SK-N-MC (cell line): ENCODE data around the gene PLD1.

ENCODE experiments used
- DNase-seq: peaks from one replicate; pipeline ENCODE4 v3.0.0-alpha.2; 2011; ENCODE audit warnings: low read depth, low spot score
- H3K27ac ChIP-seq: fragments of 200-600 bp; sonication (generic); 2 replicates; pipeline ENCODE4 v1.5.1; 2016; ENCODE audit warnings: mixed run types
- H3K36me3 ChIP-seq: fragments of 200-600 bp; sonication (generic); 2 replicates; pipeline ENCODE4 v1.6.1; 2017; ENCODE audit warnings: antibody characterized with exemption, low read length, mixed read lengths; ENCODE audit not compliant: insufficient read depth
- H3K4me3 ChIP-seq: fragments of 200-600 bp; sonication (generic); 2 replicates; pipeline ENCODE4 v1.5.1; 2016
- H3K9ac ChIP-seq: fragments of 200-600 bp; sonication (generic); 2 replicates; pipeline ENCODE4 v1.8.0; 2017; ENCODE audit warnings: mixed run types, mixed read lengths; ENCODE audit not compliant: insufficient read length
- H3K9me3 ChIP-seq: fragments of 200-600 bp; sonication (generic); 2 replicates; pipeline ENCODE4 v1.6.1; 2017; ENCODE audit warnings: low read depth, mild to moderate bottlenecking, antibody characterized with exemption, low read length, moderate library complexity, mixed read lengths
- EZH2 ChIP-seq: fragments of 200-600 bp; sonication (generic); IDR thresholded peaks from one replicate; pipeline ENCODE4 v1.6.1; 2017; ENCODE audit warnings: antibody characterized with exemption
- FOXP2 ChIP-seq: optimal IDR thresholded peaks from 2 replicates; pipeline ENCODE3; 2011; ENCODE audit warnings: mild to moderate bottlenecking, moderate library complexity; ENCODE audit not compliant: insufficient read depth; ENCODE audit errors: extremely low read length, control extremely low read depth
- POLR2AphosphoS5 ChIP-seq: IDR thresholded peaks from 2 replicates; pipeline ENCODE4 v1.6.1; 2012; ENCODE audit warnings: mild to moderate bottlenecking, low read depth, low read length, borderline replicate concordance

PLD1 gene

GRCh38 chr3:171769461-171769860 lies 40.8 kb downstream of the PLD1 start:
- Histone ChIP-seq H3K9me3 (no peaks in the 10 kb centered on the region), H3K36me3 (no peaks in the 10 kb centered on the region), H3K9ac (no peak overlapping the region), H3K4me3 (peak overlapping the region; percentile 4; the same call in 1 of the 2 replicates), H3K27ac (no peak overlapping the region)
- TF ChIP-seq FOXP2 (no peak), POLR2AphosphoS5 (no peak), EZH2 (no peak)
- no peak for DNase-seq

DNA sequence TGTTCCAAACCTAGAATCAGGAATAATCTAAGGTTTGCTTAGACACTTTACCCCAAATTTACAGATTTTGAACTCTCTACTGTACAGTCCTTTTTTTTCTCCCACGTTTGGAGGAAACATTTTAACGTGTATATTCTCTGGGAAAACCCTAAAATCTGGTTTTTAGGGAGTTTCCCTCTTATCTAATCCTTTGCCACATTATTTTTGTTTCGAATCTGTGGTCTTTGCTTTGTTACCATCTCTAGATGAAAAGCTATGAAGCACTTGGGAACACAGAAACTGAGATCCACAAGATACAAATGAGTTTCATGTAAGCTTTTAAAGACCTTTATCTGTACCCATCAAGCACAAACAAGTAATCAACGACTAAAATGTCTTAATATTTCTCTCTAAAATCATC lies 41.3 kb downstream of the PLD1 start:
- no peak overlapping the region for H3K27ac ChIP-seq
- TF ChIP-seq POLR2AphosphoS5 = no peak
- no peak for TF ChIP-seq FOXP2
- TF ChIP-seq EZH2 = no peak

DNA sequence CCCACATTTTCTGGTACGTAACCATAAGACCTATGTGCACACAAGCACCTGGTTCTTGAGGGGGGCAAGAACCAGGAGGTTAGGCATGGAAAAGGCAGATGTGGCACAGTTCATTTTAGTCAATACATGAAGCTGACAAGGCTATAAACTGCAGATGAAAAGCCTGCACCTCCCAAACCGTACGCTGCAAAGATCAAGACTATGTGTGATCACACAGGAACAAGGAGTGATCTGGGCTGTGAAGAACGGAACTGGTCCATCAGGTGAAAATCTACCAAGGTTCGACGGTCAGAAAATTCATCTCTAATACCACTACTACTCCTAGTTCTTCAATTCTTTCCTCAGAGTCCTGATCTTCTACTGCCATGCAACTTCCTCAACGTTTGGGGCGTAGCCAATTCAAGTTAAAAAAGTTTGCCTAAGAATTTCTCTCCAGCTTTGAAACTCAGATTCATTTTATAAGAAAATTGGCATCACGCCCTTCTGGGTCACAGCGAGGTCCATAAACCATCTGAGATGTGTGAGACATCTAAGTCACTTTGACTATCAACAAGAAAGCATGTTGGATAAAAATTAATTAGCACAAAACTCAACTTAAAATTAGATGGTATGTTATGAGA lies 41.9 kb downstream of the PLD1 start:
- no peak for DNase-seq
- no peak for TF ChIP-seq POLR2AphosphoS5
- no peak for TF ChIP-seq FOXP2
- no peak for TF ChIP-seq EZH2
- no peak overlapping the region for H3K27ac ChIP-seq
- no peaks in the 10 kb centered on the region for H3K36me3 ChIP-seq
- H3K9ac ChIP-seq = peak overlapping the region; percentile 17
- no peaks in the 10 kb centered on the region for H3K9me3 ChIP-seq
- no peak overlapping the region for H3K4me3 ChIP-seq

More for the DNA sequence above, 41.3 kb downstream of the PLD1 start:
- DNase-seq = no peak
- peak overlapping the region; percentile 17 for H3K9ac ChIP-seq
- H3K9me3 ChIP-seq = no peaks in the 10 kb centered on the region
- H3K36me3 ChIP-seq = no peaks in the 10 kb centered on the region
- H3K4me3 ChIP-seq = no peak overlapping the region

DNA sequence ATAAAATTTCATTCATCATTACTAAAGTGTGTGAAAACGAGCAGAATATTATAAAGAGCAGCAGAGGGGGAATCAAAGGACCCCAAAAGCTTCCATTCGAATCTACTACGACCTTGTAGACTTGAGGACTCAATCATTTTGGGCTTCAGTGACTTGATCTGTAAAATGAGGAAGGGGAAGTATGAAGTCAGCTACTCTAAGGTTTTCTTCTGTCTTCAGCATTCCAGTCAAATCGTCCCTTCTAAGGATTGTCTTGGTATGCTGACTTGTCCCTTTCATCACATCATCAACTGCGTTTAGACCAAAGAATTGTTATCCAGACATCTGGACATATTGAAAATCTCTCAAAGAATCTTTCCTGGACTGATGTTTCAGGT lies 44.8 kb downstream of the PLD1 start:
- TF ChIP-seq FOXP2 = no peak
- TF ChIP-seq POLR2AphosphoS5 = no peak
- no peak for TF ChIP-seq EZH2
- Histone ChIP-seq H3K36me3 (no peaks in the 10 kb centered on the region), H3K4me3 (no peak overlapping the region), H3K9me3 (no peaks in the 10 kb centered on the region), H3K9ac (no peak overlapping the region), H3K27ac (no peak overlapping the region)
- no peak for DNase-seq

DNA sequence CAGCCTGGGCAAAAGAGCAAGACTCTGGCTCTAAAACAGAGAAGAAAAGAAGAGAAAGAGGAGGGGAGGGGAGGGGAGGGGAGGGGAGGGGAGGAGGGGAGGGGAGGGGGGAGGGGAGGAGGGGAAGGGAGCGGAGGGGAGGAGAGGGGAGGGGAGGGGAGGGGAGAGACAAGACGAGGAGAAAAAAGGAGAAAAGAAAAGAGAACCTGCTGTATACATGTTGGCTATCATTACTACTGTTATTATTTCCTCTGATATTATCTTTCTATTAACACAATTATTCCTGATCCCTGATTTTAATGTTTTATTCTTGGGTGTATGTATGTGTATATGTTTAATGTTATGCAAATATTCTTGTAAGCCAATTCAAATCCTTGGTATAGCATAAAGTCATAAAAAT lies 46.9 kb downstream of the PLD1 start:
- no peak for DNase-seq
- H3K9ac ChIP-seq = no peak overlapping the region
- no peaks in the 10 kb centered on the region for H3K36me3 ChIP-seq
- H3K4me3 ChIP-seq = no peak overlapping the region
- TF ChIP-seq EZH2 = no peak
- TF ChIP-seq POLR2AphosphoS5 = no peak
- no peak for TF ChIP-seq FOXP2
- H3K27ac ChIP-seq = no peak overlapping the region
- no peaks in the 10 kb centered on the region for H3K9me3 ChIP-seq

DNA sequence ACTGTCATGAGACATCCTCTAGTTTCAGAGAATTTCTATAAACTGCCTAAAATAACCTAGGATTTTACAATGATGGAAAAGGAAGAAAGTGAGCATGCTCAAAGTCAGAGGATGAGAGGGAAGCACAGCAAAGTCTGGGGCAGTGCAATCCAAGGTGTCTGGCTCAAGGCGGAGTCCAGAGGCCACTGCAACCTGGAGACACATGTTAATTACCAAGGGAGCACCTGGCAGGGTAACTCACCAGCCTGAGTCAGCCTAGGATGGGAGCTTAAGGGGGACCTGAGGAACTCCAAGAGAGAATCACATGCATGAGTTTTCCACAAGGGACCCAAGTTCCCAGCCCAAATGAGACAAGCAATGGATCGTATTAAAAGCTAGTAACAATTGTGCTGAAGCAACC lies 49.8 kb downstream of the PLD1 start:
- DNase-seq = no peak
- Histone ChIP-seq H3K9me3 (no peaks in the 10 kb centered on the region), H3K4me3 (no peak overlapping the region), H3K27ac (no peak overlapping the region), H3K36me3 (no peaks in the 10 kb centered on the region), H3K9ac (no peak overlapping the region)
- TF ChIP-seq FOXP2 (no peak), POLR2AphosphoS5 (no peak), EZH2 (no peak)

DNA sequence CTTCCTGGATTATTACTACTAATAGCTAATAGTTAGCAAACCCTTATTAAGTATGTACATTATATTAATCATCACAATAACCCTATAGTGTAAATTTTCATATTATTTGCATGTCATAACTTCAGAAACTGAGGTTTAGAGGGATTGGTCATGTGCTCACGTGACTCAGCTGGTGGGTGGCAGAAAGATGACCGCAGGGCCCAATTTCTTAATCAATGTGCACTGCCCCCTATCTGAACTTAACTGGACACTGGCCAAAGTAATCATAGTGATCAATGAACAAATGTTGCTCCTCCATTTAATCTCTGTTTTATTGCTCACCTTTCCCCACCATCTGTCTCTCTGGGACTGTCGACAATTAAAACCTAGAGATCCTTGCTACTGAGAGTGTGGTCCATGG lies 52.2 kb downstream of the PLD1 start:
- Histone ChIP-seq H3K36me3 (no peaks in the 10 kb centered on the region), H3K4me3 (no peak overlapping the region), H3K9ac (no peak overlapping the region), H3K27ac (no peak overlapping the region), H3K9me3 (no peaks in the 10 kb centered on the region)
- DNase-seq = no peak
- no peak for TF ChIP-seq POLR2AphosphoS5
- TF ChIP-seq EZH2 = no peak
- no peak for TF ChIP-seq FOXP2

DNA sequence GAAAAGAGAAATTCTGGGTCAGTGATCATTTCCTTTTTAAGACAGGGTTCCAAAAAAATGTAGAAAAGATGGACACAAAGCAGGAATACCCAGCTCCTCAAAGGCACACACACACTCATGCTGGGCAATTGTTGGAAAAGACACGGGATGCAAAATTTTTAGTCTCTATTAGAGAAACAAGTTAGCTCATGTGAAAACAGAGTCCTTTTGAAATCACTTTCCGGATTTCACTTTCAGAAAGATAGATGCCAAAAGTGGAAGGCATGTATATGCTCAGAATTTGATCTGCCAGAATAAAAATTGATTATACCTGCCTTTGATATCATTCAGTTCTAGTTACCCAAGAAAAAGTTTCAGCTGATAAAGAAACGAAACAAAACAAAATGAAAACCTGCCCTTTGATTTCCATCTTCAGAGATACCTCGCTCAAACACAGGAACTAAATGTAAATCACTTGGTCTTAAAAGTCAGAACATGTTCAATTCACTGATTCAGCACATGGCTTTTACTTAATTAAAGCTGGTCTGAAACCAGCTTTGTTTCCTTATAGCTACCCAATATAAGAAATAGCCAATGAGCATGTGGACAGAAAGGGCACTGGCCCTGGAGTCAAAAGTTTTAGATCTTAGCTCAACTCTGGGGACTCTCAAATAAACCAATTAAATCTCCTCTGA lies 52.8 kb downstream of the PLD1 start:
- Histone ChIP-seq H3K9me3 (no peaks in the 10 kb centered on the region), H3K9ac (no peak overlapping the region), H3K4me3 (no peak overlapping the region), H3K27ac (no peak overlapping the region), H3K36me3 (no peaks in the 10 kb centered on the region)
- no peak for DNase-seq
- TF ChIP-seq FOXP2 = no peak
- TF ChIP-seq EZH2 = no peak
- TF ChIP-seq POLR2AphosphoS5 = no peak
